Ammon's horn (tissue), 1 donor: ENCODE results near the gene GCLM.
A peak's percentile ranks its signal among the peaks of the same experiment; 100 is the strongest.
"Not testable (repeated sequence)": the region's sequence is repeated elsewhere in the genome, so short reads cannot be mapped to it uniquely, and the experiment has no call there.

ENCODE experiments used
- DNase-seq: peaks from one replicate; pipeline ENCODE4 v3.0.0-alpha.2; 2016; ENCODE audit warnings: low spot score

GCLM gene, protein sequence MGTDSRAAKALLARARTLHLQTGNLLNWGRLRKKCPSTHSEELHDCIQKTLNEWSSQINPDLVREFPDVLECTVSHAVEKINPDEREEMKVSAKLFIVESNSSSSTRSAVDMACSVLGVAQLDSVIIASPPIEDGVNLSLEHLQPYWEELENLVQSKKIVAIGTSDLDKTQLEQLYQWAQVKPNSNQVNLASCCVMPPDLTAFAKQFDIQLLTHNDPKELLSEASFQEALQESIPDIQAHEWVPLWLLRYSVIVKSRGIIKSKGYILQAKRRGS

GRCh38 chr1:93909146-93910050 is at the start of gene GCLM:
Gene GCLM, minus strand, starts transcription at chr1:93909430. Its CDS starts 267 bp downstream, at chr1:93909163.
- DNase-seq, result peak; percentile 89

- DNase-seq, result no peak
Observed at GRCh38 chr1:93958726-93959100, 49.5 kb upstream of the GCLM start.

DNA sequence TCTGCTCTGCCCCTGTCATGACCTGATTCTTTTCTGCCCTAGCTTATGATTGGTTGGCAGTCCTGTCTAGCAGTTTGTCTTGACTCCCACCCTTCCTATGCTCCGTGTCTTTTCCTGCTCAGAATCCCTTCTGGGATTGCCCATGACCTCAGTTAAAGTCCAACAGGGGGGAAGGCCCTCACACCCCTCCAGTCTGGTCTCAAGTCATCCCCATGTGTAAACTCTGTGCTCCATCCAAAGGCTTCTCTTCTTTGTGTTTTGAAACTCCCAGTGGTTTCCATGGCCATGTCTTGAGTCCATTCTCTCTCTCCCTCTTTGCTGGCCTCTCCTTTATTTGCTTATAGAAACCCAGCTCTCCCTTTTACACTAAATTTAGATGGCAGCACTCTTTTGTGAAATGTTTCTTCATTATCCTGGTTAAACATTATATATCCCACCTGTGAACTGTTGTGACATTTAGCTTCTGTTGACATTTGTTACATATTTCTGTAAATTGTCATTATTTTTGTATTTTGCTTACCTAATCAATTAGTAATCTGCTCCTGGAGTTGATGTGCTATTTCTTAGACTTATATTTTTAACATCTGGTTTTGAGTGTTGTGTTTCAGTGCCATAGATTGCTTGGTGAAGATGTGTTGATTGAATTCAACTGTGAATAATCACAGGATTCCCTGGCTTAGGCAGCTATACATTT is 48.9 kb upstream of the GCLM start:
- no peak for DNase-seq

DNA sequence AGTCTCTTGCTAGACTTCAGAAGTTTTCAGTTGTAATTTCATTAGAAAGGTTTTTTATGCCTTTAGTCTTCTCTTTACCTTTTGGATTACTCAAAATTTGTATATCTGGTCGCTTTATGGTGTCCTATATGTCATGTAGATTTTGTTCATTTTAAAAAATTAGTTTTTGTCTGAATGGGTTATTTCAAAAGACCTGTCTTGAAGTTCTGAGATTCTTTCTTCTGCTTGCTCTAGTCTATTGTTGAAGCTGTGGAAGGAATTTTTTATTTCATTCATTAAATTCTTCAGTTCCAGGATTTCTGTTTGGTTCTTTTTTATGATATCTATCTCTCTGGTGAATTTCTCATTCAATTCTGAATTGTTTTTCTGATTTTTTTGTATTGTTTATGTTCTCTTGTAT is 46.5 kb upstream of the GCLM start:
- no peak for DNase-seq

GRCh38 chr1:93947002-93947686 is 37.9 kb upstream of the GCLM start:
- not testable (repeated sequence) for DNase-seq

- DNase-seq, result no peak
Observed at GRCh38 chr1:93938461-93939145, 29.4 kb upstream of the GCLM start.

DNA sequence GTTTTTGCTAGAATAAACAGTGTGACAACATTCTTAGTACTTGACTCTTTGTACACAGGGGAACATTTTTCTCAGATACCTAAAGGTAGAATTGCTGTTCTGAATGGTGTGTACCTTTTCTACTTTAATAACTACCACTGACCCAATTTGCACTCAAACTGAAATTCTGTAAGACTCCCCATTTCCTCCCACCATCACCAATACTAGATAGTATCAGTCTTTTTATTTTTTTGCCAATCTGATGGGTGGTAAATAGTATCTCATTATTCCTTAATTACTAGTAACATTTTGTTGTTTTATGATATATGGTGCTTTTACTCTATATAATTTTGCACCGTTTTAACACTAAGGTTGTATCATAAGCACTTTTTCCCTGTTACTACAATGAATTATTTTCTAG is 28.8 kb upstream of the GCLM start:
- no peak for DNase-seq

- DNase-seq, result no peak
Observed at GRCh38 chr1:93925206-93925605, 16.0 kb upstream of the GCLM start.

DNA sequence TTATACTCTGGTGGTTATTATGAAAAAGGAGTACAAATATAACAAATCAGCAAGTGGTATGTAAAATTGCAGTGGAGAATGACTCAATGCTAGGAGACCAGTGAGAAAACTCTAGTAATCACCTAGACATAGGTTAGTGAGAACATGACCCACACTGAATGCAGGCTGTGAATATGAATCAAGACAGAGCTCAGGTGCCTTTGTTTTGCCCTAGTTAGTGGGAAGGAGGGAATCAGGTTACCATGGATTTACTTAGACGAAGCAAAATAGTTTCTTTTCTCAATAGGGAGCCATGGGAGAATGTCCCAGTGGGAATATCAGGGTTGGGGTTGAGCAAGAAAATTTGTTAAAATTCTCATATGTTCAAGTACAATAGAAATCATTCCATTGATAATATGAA is 10.6 kb upstream of the GCLM start:
- DNase-seq, result no peak

GRCh38 chr1:93917302-93917701 is 8.1 kb upstream of the GCLM start:
- DNase-seq, result no peak

- DNase-seq, result not testable (repeated sequence)
Observed at GRCh38 chr1:93910880-93911279, 1.6 kb upstream of the GCLM start.

GRCh38 chr1:93910305-93910704 is 1.1 kb upstream of the GCLM start:
- no peak for DNase-seq

DNA sequence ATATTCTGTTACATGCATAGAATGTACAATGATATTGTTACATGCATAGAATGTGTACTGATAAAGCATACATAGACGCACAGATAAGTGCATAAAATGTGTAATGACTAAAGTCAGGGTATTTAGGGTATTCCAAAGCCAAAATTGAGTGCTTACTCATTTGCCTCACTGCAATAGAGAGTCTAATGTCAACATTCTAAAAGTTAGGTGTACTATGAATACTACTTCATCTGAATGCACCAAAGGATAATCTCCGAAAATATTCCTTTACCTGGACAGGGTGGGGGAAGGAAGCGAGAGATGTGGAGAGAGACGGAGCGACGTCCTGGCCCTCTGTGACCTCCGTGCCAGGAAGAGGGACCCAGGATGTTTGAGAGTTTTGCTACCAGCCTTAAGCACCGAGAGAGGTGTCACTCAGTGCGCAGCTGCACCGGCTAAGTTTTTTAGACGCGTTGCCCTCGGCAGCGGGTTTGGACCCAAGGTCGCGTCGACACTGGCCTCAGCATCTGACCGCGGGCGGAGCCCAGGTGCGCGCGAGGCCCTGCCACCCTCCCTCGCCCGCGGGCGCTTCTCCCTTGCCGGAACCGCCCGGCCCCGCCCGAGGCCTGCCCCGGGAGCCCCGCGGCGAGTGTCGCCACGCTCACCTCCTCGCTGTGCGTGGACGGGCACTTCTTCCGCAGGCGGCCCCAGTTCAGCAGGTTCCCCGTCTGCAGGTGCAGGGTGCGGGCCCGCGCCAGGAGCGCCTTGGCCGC is 660 bp downstream of the GCLM start:
- DNase-seq, result peak; percentile 15

DNA sequence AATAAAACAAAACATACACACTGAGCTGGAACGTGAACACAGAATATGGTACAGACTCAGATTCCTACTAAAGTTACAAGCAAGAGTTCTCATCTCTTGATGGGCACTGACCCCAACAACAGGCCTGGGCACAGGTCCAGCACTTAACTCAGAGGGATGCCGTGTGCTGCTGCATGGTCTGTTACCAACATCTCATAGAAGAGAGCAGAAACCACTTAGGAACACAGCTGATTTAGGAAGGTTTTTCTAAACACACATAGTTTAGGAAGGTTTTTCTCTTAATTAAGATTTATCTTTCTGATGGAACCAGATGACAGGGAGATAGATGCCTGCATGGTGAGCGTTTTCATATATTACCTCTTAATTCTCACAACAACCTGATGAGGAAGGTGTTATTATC is 1.5 kb downstream of the GCLM start:
- DNase-seq, result peak; percentile 23

- no peak for DNase-seq
Observed at GRCh38 chr1:93906480-93906879, 2.8 kb downstream of the GCLM start.

GRCh38 chr1:93905734-93906133 is 3.5 kb downstream of the GCLM start:
- no peak for DNase-seq

- DNase-seq, result no peak
Observed at GRCh38 chr1:93905051-93905450, 4.2 kb downstream of the GCLM start.

- no peak for DNase-seq
Observed at GRCh38 chr1:93904228-93904627, 5.0 kb downstream of the GCLM start.

- DNase-seq, result no peak
Observed at GRCh38 chr1:93900723-93901504, 8.3 kb downstream of the GCLM start.
